ENCODE data around the gene RPL36.
"Not testable (repeated sequence)": the region's sequence is repeated elsewhere in the genome, so short reads cannot be mapped to it uniquely, and the experiment has no call there.

Gene RPL36

GRCh38 chr19:5676105-5676771, 13.9 kb upstream of the RPL36 start:
- no peak for DNase-seq

- DNase-seq, result no peak
Measured at GRCh38 chr19:5676772-5677105, 13.4 kb upstream of the RPL36 start.

GRCh38 chr19:5677136-5677535, 13.0 kb upstream of the RPL36 start:
- DNase-seq, result no peak

- DNase-seq, result no peak
Measured at GRCh38 chr19:5677580-5677979, 12.5 kb upstream of the RPL36 start.

GRCh38 chr19:5678071-5678718, 11.9 kb upstream of the RPL36 start:
- DNase-seq, result no peak

GRCh38 chr19:5679289-5680083, 10.6 kb upstream of the RPL36 start:
- no peak for DNase-seq

- DNase-seq, result no peak
Measured at GRCh38 chr19:5680084-5680436, 10.0 kb upstream of the RPL36 start.

GRCh38 chr19:5680437-5681368, 9.4 kb upstream of the RPL36 start, which contains the start of the genes HSD11B1L and MICOS13:
HSD11B1L (plus strand) TSS chr19:5681027; CDS start chr19:5684833, 3,806 bp downstream.
MICOS13 (minus strand) TSS chr19:5680516; CDS start chr19:5680486, 30 bp downstream.
- peak; percentile 97 to 99 (median 98) for DNase-seq

- DNase-seq, result no peak
Measured at GRCh38 chr19:5681391-5682106, 8.5 kb upstream of the RPL36 start.

GRCh38 chr19:5682107-5682482, 8.0 kb upstream of the RPL36 start:
- no peak for DNase-seq

GRCh38 chr19:5683177-5683886, 6.8 kb upstream of the RPL36 start:
- DNase-seq, result no peak

GRCh38 chr19:5684694-5685430, 5.2 kb upstream of the RPL36 start:
- DNase-seq, result no peak

- DNase-seq, result no peak
Measured at GRCh38 chr19:5686326-5686646, 3.8 kb upstream of the RPL36 start.

- peak; percentile 92 to 99 (median 94) for DNase-seq
Measured at GRCh38 chr19:5686647-5687359, 3.3 kb upstream of the RPL36 start.

- no peak for DNase-seq
Measured at GRCh38 chr19:5687360-5688198, 2.5 kb upstream of the RPL36 start.

- DNase-seq, result not testable (repeated sequence)
Measured at GRCh38 chr19:5688262-5688881, 1.7 kb upstream of the RPL36 start.

GRCh38 chr19:5690955-5691821, 1.1 kb downstream of the RPL36 start:
- DNase-seq, result peak in 1 of 4 experiments; percentile 38
